GM21825 (cell line): ENCODE measurements around the gene GLUD1.
"Not testable (repeated sequence)": the region's sequence is repeated elsewhere in the genome, so short reads cannot be mapped to it uniquely, and the experiment has no call there.

Experiments used
- ATAC-seq: cut with Tn5 transposase; IDR thresholded peaks from one replicate; pipeline ENCODE4 v1.9.1; 2021; ENCODE audit warnings: mild to moderate bottlenecking, moderate library complexity; ENCODE audit not compliant: unreplicated experiment

Gene GLUD1

DNA sequence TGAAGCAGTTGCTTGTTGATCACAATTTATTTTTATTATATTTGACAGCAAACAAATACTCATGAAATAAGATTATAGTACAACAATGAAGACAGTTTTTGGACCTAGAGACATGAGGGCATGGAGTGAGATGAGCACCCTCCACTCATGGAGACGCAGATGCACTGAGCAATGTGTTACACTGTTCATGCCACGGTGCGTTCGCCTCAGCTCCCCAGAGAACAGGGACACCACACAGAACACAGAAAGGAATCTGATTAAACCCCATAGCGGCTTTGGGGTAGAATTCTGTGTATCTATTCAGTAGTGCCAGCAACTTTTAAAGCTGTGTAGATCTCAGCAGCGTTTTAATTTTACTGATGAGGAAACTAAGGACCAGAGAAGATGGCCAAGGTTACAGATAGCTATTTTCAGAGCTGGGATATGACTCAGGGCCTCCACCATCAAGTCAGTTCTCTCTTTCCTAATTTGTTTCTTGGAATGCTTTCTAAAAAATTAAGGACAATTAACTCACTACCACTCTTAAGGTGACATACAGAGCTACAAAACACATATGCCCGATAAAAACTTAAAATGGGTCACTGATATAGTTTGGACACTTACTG, 41.0 kb downstream of the GLUD1 start:
- no peak for ATAC-seq

DNA sequence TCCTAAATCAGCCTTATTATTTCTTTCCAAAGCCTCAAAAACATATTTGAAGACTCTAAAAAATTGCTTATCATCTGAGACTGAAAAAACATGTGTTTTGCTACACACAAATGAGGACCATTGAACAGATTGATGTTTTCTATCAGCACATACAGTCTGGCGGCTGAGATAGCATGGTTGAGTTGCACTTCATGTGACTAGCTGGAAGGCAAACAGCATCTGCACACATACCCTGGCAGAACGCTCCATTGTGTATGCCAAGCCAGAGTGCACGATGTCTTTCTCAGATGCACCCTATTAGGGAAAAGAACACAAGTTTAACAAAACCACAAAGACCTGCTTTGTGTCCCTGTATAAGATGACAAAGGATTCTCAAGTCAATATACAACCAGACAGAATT, 41.5 kb downstream of the GLUD1 start:
- no peak for ATAC-seq

DNA sequence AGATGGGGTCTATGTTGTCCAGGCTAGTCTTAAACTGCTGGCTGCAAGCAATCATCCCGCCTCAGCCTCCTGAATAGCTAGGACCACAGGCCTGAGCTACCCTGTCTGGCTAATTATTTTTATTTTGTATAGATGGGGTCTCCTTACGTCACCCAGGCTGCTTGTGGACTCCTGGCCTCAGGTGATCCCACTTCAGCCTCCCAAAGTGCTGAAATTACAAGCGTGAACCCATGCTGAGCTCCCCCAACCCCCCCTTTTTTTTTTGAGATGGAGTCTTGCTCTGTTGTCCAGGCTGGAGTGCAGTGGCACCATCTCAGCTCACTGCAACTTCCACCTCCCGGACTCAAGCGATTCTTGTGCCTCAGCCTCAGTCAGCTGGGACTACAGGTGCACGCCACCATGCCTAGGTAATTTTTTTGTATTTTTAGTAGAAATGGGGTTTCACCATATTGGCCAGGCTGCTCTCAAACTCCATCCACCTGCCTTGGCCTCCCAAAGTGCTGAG, 49.2 kb downstream of the GLUD1 start:
- no peak for ATAC-seq

DNA sequence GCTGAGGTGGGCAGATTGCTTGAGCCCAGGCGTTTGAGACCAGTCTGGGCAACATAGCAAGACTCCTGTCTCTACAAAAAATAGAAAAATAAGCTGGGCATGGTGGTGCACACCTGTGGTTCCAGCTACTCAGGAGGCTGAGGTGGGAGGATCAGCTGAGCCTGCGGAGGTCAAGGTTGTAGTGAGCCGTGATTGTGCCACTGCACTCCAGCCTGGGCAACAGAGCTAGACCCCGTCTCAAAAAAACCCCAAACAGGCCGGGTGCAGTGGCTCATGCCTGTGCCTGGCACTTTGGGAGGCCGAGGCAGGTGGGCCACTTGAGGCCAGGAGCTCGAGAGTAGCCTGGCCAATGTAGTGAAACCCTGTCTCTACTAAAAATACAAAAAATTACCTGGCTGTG, 51.1 kb downstream of the GLUD1 start:
- ATAC-seq = not testable (repeated sequence)

DNA sequence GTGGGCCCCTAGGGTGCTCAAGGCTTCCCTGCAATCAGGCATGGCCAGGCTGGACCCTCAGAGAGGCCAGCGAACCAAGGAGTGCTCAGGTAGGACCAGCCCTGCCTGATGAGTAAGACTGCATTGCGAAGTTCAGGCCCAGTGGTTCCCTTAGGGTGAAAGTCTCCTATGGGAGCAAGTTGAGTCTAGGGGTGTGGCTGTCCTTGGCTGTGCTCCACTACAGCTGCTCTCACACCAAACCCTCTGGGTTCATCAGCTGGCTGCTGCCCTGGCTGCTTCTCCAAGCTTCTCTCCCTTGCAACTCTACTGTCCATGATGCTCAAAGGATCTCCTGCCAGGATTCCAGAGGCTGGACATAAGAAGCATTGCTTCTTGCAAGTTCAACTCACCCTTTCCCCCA, 55.9 kb downstream of the GLUD1 start:
- ATAC-seq = no peak

DNA sequence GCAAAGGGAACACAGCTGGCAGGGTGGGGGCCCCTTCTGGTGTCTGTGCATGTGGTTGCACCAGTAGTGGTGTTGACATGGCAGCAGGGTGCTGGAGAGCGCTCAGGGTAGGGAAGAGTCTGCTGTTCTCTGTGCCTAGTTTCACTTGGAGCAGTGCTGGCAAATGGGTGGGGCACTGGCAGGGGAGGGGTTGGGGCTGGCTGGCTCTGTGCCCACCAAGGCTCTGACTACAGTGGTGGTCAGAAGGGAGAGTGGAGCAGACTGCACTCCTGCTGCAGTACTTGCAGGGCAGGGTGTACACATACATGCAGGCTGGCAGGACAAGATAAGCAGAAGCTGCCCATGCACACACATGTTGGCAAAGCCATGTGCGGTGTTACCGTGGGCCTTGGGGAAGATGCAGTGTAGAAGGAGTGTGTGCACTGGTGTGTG, 56.3 kb downstream of the GLUD1 start:
- no peak for ATAC-seq

DNA sequence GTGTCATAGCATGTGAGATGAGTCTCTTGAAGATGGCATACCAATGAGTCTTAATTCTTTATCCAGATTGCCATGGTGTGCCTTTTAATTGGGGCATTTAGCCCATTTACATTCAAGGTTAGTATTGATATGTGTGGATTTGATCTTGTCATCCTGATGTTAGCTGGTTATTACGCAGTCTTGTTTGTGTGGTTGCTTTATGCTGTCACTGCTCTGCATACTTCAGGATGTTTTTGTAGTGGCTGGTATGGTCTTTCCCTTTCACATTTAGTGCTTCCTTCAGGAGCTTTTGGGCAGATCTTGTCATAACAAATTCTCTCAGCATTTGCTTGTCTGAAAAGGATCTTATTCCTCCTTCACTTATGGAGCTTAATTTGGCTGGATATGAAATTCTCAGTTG, 58.0 kb downstream of the GLUD1 start:
- ATAC-seq = no peak

DNA sequence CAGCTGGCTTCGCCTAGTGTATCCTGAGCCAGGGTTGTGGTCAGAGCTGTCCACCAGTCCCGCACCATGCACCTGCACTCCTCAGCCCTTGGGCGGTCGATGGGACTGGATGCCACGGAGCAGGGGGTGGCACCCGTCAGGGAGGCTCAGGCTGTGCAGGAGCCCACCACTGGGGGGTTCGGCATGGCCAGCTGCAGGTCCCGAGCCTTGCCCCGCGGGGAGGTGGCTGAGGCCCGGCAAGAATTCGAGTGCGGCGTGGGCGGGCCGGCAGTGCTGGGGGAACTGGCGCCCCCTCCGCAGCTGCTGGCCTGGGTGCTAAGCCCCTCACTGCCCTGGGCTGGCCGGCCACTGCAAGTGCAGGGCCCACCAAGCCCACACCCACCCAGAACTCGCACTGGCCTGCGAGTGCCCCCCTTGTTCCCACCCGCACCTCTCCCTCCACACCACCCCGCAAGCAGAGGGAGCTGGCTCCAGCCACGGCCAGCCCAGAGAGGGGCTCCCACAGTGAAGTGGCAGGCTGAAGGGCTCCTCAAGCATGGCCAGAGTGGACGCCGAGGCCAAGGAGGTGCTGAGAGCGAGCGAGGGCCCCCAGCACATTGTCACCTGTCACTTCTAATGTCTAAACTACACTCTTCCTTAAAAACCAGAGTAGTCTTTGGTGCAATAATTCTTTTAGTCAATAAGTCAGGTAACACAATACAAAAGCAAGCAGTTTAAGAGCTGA, 63.6 kb downstream of the GLUD1 start:
- ATAC-seq = no peak

DNA sequence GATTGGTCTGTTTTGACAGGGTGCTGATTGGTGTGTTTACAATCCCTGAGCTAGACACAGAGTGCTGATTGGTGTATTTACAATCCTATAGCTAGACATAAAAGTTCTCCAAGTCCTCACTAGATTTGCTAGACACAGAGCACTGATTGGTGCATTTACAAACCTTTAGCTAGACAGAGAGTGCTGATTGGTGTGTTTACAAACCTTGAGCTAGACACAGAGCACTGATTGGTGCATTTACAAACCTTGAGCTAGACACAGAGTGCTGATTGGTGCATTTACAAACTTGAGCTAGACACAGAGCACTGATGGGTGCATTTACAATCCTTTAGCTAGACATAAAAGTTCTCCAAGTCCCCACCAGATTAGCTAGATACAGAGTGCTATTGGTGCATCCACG, 64.2 kb downstream of the GLUD1 start:
- ATAC-seq = not testable (repeated sequence)

DNA sequence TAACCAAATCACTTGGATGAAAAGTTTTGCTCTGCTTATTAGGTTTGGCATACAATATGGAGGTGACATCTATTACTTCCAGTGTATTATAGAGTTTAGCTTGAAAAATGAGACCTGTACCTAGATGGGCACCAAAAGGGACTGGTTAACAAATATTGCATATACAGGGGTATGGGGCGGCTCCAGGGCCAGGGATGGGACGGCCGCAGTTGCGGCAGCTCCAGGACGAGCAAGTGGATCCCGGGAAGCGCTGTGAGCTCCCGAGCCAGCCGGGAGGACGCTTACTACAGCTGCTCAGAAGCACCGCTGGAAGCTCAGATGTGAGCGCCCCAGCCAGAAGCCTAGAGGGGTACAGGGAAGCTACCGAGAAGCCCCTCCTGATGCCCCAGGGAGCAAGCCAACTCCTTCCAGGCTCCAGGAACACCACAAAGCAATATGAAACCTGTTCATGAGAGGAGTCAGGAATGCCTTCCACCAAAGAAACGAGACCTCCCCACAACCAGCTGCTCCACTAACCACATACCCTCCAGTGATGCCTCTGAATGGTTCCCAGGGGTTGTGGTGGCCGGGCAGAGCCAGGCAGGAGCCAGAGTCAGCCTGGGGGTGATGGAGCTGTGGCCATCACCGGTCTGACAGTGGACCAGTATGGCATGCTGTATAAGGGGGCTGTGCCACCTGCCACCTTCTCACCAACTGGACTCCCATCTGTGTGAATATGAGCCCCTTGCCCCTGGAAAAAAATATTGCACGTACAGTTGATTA, 67.7 kb downstream of the GLUD1 start:
- ATAC-seq = not testable (repeated sequence)

DNA sequence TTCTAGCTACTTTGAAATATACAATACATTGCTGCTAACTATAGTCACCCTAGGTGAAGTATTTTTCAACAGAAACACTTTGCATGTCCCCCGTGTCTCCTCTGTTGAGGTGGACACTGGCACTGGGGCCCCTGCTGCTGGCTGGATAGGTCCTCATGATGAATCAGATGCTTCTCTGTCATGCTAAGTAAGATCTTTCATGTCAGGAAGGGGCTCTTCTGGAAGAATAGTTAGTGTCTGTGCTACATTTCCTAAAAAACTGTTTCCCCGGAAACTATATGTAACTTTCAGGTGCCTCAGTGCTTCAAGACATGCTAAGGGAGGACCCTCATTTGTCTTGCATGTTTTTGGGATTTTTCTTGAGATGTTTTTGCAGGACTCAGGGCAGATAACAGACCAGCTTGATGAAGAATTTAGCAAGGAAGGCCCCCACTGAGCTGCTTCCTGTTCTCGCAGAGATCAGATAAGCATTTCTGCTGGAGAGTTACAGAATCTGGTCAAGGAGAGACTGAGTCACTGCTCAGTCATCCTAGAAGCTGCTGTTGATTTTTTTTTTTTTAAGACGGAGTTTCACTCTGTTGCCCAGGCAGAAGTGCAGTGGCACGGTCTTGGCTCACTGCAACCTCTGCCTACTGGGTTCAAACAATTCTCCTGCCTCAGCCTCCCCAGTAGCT, 69.2 kb downstream of the GLUD1 start:
- ATAC-seq = not testable (repeated sequence)

DNA sequence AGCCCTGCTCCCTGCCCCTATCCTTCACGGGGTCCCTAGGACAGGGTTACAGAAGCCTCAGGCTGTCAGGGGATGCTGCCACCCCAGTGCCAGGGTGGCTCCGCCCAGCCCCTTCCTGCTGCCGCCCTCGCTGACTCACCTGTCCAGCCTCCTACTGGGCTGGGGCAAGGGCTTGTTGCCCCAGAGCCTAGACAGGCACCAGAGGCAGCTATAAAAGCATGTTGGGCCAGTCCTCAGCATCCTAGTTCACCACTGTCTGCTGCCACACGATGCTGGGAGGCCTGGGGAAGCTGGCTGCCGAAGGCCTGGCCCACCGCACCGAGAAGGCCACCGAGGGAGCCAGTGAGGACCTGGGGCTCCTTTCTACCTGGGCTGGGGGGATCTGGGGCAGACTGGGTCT, 74.6 kb downstream of the GLUD1 start, which contains the start of gene FAM25A:
TSS of gene FAM25A (plus strand) at position 239 of the 400 bp plus-strand sequence. CDS start at position 270, 31 bp downstream.
- ATAC-seq = not testable (repeated sequence)

DNA sequence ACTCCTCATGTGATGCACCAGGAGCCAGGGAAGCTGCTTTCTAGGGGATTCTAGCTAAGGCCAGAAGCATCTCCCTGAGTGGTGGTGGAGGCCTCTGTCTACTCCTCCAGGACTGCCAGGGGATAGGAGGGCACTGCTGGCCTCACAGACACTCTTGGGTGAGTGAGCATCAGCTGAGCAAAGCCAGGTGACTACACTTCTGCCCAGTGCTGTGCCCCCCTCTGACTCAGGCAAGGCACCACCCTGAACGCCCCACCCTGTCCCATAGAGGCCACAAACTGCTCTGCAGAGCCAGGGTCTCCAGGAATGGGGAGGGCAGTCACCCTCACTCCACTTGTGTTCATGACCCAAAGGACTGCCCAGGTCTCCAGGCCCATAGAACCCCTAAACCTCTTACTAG, 75.1 kb downstream of the GLUD1 start:
- ATAC-seq = not testable (repeated sequence)

DNA sequence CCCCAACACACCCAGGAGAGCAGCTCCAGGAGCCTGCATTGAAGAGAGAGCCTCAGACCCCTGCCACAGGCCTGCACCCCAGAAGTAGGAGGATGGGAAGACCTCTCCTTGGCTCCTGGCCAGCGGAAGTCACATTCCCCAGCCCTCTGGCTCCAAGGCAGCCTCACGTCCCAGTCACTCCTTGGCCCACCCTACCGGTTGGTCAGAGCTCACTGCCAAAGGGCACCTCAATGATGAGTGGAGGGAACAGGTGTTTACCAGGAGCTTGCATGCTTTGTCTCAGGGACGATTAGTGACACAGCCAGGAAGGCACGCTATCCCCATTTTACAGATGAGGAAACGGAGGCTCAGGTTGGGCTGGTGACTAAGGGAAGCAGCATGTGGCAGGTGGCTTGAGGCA, 75.6 kb downstream of the GLUD1 start:
- ATAC-seq = not testable (repeated sequence)

DNA sequence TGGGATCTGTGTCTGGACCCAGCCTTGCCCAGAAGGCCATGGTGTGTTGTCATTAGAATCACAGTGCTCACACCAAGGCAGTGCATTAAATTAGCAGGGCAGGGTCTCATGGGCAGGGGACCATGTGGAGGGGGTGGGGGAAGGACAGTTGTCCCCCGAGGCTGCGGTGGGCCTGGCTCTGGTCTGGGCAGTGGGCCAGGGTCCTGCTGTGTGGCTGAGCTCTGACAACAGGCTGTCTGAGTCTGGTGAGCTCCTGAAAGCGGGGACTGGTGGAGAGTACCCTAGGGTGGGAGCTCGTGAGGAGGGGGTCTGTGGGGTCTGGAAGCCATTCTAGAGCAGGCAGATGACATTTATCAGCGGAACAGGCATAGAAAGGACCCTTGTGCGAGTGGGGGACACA, 76.5 kb downstream of the GLUD1 start:
- not testable (repeated sequence) for ATAC-seq

DNA sequence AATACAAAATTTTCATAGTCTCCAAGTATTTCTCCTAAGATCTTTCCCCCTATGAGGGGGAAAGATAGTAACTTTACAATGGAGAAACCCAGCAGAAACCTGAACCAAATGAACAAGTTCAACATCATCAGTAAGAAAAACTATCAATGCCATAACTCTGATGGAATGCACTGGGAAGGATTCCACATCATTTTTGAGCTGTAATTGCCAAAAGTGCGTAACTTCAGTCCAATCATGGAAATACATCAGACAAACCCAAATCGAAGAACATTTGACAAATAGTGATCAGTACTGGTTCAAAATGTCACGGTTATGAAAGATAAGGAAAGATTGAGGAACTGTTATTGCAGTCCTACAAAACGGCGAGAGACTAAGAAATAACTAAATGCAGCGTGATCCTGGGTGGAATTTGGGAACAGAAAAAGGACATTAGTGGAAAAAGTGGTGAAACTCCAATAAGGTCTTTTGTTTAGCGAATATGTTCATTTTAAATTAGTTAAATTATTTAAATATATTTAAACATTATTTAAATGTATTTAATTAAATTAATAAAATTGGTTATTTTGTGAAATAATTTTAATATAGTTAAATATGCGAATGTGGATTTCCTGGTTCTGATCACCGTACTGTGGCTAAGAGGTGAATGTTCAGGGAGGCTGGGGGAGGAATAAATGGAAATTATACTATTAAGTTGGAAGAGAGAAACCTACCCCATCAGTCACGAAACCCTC, 79.5 kb downstream of the GLUD1 start:
- not testable (repeated sequence) for ATAC-seq

DNA sequence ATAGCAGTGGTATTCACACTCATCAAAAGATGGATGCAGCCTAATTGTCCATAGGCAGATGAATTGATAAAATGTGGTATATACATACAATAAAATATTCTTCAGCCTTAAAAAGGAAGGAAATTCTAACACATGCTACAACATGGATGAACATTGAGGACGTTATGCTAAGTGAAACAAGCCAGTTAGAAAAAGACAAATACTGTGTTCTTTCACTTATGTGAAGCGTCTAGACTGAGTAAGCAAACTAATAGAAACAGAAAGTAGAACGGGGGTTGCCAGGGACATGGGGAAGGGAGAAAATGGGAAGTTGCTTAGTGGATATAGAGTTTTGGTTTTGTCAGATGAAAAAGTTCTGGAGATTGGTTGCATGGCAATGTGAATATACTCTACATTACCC, 81.1 kb downstream of the GLUD1 start:
- not testable (repeated sequence) for ATAC-seq

DNA sequence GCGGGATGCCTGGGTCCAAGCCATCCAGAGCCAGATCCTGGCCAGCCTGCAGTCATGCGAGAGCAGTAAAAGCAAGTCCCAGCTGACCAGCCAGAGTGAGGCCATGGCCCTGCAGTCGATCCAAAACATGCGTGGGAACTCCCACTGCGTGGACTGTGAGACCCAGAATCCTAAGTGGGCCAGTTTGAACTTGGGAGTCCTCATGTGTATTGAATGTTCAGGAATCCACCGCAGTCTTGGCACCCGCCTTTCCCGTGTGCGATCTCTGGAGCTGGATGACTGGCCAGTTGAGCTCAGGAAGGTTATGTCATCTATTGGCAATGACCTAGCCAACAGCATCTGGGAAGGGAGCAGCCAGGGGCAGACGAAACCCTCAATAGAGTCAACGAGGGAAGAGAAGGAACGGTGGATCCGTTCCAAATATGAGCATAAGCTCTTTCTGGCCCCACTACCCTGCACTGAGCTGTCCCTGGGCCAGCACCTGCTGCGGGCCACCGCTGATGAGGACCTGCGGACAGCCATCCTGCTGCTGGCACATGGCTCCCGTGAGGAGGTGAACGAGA, 85.4 kb downstream of the GLUD1 start:
- ATAC-seq = not testable (repeated sequence)

DNA sequence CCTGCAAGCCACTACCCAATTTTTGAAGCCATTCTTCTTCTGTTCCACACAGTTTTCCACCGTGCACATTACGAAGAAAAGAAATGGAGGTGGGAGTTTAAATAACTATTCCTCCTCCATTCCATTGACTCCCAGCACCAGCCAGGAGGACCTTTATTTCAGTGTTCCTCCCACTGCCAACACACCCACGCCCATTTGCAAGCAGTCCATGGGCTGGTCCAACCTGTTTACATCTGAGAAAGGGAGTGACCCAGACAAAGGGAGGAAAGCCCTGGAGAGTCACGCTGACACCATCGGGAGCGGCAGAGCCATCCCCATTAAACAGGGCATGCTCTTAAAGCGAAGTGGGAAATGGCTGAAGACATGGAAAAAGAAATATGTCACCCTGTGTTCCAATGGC, 86.3 kb downstream of the GLUD1 start:
- not testable (repeated sequence) for ATAC-seq

DNA sequence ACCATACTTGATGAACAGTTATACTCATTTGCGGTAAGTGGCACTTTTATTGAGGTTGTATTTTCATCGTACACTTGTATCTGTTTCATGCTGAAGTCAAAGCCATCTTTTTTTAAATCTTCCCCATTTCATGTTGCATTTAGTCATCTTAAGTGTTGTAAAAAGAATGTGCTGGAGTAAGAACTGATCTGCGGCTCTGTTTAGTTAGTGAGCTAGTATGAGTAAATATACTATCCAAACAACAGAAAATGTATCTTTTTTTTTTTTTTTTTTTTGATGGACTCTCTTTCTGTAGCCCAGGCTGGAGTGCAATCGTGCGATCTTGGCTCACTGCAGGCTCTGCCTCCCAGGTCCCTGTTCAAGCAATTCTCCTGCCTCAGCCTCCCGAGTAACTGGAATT, 87.0 kb downstream of the GLUD1 start:
- ATAC-seq = not testable (repeated sequence)
